GM18502 (cell line): ENCODE measurements around the gene APOLD1.
"Not testable (repeated sequence)": the region's sequence is repeated elsewhere in the genome, so short reads cannot be mapped to it uniquely, and the experiment has no call there.

Experiments
- ATAC-seq: cut with Tn5 transposase; IDR thresholded peaks from one replicate; pipeline ENCODE4 v1.9.1; 2021; ENCODE audit warnings: mild to moderate bottlenecking; ENCODE audit not compliant: unreplicated experiment, poor library complexity

The APOLD1 gene

DNA sequence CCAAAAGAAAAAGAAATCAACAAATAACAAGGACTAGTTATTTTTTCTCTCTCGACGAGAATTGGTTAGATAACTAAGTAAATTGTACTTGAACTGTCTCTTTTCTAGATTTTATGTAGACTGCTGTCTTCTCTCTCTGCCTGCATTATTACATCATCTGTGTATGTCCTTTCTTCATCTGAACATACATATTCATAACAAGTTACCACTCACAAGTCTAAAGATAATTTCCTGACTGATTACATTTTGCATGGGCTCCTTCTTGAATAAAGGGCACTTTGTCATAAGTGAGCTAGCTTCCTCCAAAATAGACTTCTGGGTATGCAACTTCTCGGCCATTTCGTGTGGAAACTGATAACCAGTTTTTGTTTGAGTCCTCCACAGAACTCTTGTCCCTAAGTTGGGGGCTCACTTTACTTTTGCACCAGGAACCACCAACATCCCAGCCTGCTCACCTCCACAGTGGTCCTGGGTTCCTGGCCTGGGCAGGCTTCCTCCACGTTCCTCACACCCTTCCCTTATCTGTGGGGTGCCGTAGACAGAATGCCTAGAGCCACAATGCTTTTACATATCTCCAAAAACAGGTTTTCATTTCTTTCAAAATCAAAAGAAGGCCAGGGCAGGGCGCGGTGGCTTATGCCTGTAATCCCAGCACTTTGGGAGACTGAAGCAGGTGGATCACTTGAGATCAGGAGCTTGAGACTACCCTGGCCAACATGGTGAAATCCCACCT is 21.5 kb downstream of the APOLD1 start:
- no peak for ATAC-seq

GRCh38 chr12:12807517-12807903 is 22.1 kb downstream of the APOLD1 start:
- not testable (repeated sequence) for ATAC-seq

- peak; percentile 73 for ATAC-seq
Measured at GRCh38 chr12:12807970-12808702, 22.7 kb downstream of the APOLD1 start.

- ATAC-seq, result no peak
Measured at GRCh38 chr12:12810553-12811021, 25.1 kb downstream of the APOLD1 start.

DNA sequence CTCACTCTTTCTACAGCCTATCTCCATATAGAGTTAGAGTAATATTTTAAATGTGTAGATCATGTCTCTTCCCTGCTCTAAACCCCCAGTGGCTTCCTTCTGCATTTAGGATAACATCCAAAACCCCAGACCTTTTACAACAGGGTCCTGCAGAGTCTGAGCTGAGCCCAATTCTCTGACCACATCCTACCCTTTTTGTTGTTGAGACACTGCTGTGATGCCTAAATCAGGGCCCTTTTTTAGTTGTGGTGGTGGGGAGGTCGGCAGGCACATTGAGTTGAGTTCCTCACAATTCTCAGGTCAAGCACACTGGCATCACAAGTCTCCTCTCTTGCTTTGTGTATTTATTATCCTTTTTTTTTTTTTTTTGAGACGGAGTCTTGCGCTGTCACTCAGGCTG is 25.9 kb downstream of the APOLD1 start:
- no peak for ATAC-seq

GRCh38 chr12:12812174-12812573 is 26.7 kb downstream of the APOLD1 start:
- ATAC-seq, result no peak

- ATAC-seq, result peak; percentile 1
Measured at GRCh38 chr12:12812618-12813119, 27.2 kb downstream of the APOLD1 start.

DNA sequence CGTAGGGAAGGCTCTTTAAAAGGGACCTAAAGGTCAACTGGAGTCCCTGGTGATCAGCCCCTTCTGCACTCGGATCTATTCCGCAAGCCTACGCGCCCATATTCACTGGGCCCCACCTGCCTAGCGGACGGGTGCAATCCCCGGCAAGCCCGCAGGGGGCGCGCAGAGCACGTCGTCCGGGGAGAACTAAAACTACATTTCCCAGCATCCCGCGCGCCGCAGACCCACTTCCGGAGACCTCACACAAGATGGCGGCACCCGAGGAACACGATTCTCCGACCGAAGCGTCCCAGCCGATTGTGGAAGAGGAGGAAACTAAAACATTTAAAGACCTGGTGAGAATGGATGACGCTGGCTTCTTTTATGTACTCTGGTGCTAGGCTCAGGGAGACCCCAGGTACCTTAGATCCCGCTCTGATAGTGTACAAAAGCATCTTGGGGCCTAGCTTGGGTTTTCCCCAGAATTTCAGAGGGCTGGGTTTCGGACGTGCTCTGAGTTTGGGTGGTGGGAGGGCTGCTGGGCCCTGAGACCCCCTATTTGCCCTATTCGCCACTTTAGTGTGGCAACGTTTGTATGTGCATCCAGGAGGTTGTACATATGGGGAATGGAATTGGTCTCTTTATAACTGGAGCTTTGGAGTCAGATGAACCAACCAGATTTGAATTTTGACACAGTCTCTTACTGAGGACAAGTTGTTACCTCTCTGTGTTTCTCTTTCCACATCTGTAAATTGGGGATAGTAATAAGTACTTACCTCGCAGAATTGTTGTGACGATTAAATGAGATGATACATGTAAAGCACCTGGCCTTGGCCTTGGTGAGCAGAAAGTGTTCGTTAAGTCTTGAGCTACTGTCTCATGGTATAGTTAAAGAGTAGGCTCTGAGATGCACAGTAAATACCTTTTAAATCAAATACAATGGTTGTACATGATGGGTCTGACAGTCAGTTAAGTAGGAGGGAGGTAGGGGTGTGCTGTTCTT is 28.0 kb downstream of the APOLD1 start, which contains the start of gene DDX47:
TSS of gene DDX47 (plus strand) at position 227 of the 982 bp plus-strand sequence. CDS start at position 249, 22 bp downstream.
- ATAC-seq, result peak; percentile 85

DNA sequence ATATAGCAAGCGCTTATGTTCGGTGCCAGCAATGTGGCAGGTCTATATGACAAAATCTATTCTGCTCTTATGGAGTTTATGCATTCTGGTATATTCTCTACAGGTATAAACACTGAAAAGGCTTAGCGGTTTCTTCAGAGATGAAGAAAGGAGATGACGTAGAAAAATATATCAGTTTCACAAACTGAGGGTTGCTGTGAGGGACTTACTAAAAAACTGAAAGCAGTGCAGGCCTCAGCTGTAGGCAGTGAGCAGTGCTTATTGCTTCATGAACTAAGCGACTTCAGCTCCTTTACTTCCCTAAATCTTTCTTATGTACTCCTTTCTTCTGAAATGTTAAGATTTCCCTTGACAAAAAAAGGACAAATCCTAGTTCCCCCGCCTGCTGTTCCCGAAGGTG is 32.2 kb downstream of the APOLD1 start:
- ATAC-seq, result no peak

GRCh38 chr12:12818701-12819100 is 33.2 kb downstream of the APOLD1 start:
- ATAC-seq, result no peak

DNA sequence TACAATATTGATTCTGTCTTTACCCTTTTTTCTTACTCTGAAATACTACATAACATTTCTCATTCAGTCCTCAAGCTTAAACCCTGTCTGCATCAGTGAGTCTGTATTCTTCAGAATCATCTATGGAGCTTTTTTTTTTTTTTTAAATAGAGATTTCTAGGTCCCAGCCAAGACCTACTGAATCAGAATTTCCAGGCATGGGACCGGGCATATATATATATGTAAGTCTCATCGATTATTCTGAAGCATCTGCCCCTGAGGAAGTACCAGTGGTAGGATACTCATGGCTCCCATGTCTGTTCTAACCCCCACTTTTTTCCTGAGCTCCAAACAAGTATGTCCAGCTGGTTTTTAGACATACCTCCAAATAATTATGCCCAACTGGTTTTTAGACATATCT is 33.8 kb downstream of the APOLD1 start:
- ATAC-seq, result no peak

- ATAC-seq, result no peak
Measured at GRCh38 chr12:12819752-12820311, 34.4 kb downstream of the APOLD1 start.

DNA sequence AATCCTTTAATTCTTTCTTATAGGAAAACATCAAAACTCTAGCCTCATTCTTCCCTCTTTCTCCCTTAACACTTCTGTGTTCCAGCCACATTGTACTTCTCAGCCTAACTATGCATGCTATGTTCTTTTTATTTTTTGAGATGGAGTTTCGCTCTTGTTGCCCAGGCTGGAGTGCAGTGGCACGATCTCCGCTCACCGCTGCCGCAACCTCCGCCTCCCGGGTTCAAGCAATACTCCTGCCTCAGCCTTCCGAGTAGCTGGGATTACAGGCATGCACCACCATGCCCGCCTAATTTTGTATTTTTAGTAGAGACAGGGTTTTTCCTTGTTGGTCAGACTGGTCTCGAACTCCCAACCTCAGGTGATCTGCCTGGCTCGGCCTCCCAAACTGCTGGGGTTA is 34.9 kb downstream of the APOLD1 start:
- not testable (repeated sequence) for ATAC-seq

GRCh38 chr12:12821975-12822374 is 36.5 kb downstream of the APOLD1 start:
- ATAC-seq, result no peak

- ATAC-seq, result no peak
Measured at GRCh38 chr12:12822886-12823285, 37.4 kb downstream of the APOLD1 start.

GRCh38 chr12:12823300-12823699 is 37.8 kb downstream of the APOLD1 start:
- ATAC-seq, result no peak

- no peak for ATAC-seq
Measured at GRCh38 chr12:12823811-12824210, 38.4 kb downstream of the APOLD1 start.

- no peak for ATAC-seq
Measured at GRCh38 chr12:12835378-12836146, 50.1 kb downstream of the APOLD1 start.

DNA sequence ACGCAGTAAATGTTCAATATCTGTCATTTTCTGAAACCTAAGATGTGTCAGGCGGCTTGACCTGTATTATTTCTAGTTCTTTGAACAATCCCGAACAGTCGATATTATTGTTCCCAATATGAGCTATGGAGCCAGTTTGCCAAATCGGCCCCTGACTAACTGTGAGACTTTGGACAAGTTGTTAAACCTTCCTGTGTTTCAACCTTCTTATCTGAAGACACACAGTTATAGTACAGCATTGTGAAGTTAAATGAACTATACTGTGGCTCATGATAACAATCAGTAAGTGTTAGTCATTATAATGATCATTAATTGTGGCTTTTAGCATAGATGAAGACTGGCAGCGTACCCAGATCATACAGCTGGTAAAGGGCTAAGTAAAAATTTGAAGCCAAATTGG is 51.1 kb downstream of the APOLD1 start:
- no peak for ATAC-seq
